Epithelial cell of proximal tubule (primary cell): ENCODE measurements around the gene LIPC. TPM values are rescaled to one million over a fixed set of nuclear protein-coding genes. Genes with fewer than 3 reads are reported as not detected.

ENCODE experiments used
- DNase-seq: peaks from one replicate; pipeline ENCODE4 v3.0.0-alpha.2; 2011; ENCODE audit warnings: low read depth
- H3K4me3 ChIP-seq: 2 replicates; pipeline ENCODE4 v1.5.1; 2011; ENCODE audit warnings: low read depth, mild to moderate bottlenecking, low read length
- CTCF ChIP-seq: conservative IDR thresholded peaks from 2 replicates; pipeline ENCODE4 v1.5.1; 2012; ENCODE audit warnings: low read depth, mild to moderate bottlenecking, low read length
- total RNA-seq: library from RNA; depleted of rRNA; stranded (reverse); fragments of >200 nt; gene quantifications from 2 replicates; pipeline ENCODE4 v1.2.3, GENCODE V29; 2015

The LIPC gene
- total RNA-seq, 1 donor from 2014 or later, result 12.9 TPM

DNA sequence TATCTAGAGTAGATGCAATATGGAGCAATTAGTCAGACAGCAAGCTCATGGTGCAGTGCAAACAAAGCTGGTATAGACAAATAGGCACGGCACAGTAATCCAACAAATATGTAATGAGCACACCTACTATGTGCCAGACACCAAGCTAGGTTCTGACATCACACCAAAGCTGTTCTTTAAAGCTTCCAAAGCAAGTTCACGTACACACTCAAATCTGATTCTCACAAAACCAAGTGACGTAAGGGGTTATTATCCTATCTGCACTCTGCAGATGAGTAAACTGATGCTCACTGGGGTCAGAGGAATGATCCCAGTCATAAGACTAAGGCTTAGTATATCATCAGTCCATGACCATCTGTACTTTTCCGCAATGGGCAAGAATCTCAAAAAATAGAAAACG lies 27.8 kb upstream of the LIPC start:
- no peak for TF ChIP-seq CTCF
- no peak overlapping the region for H3K4me3 ChIP-seq
- DNase-seq, result no peak

GRCh38 chr15:58404722-58405121 lies 27.1 kb upstream of the LIPC start:
- TF ChIP-seq CTCF, result no peak
- no peak overlapping the region for H3K4me3 ChIP-seq
- no peak for DNase-seq

GRCh38 chr15:58405865-58406264 lies 25.9 kb upstream of the LIPC start:
- no peak for TF ChIP-seq CTCF
- no peak for DNase-seq
- H3K4me3 ChIP-seq, result no peak overlapping the region

DNA sequence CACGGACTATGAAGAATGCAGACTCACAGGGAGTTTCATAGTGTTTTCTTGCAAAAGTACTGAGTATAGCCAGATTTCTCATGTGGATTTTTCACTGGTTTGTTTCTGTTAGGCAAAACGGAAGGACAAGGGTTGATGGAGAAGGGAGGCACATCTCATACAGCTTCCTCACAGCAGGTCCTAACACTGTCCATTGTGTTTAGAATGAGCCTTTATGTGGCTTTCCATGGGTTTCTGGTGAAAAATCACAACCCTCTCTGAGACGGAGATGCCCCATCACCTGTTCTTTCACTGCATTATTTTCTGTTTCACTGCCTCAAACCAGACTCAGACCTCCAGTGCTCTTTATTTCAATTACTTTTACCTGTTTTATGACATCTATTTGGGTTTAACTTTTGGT lies 25.0 kb upstream of the LIPC start:
- no peak for DNase-seq
- H3K4me3 ChIP-seq, result no peak overlapping the region
- no peak for TF ChIP-seq CTCF

- H3K4me3 ChIP-seq, result no peak overlapping the region
- TF ChIP-seq CTCF, result no peak
- no peak for DNase-seq
Measured at GRCh38 chr15:58407236-58407775, 24.5 kb upstream of the LIPC start.

GRCh38 chr15:58407778-58408177 lies 24.0 kb upstream of the LIPC start:
- no peak for TF ChIP-seq CTCF
- no peak overlapping the region for H3K4me3 ChIP-seq
- DNase-seq, result no peak

DNA sequence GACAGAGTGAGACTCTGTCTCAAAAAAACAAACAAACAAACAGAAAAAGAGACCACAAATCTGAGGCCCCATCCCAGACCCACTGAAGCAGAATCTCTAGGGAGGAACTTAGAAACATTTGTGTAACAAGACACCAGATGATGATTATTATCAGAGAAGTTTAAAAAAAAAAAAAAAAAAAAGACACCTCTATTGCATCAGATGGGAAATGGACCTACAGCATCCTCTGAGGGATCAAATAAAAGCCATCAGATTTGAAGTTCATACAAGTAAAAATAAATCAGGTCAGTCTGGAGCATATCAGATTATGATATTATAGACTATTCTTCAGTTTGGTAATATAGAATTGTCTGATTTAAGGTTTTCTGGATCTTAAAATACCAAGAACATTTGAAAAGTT lies 21.9 kb upstream of the LIPC start:
- no peak for DNase-seq
- no peak for TF ChIP-seq CTCF
- peak overlapping the region; percentile 44 for H3K4me3 ChIP-seq
